ENCODE measurements around the gene CTNNA3. TPM values are rescaled to one million over a fixed set of nuclear protein-coding genes. Genes with fewer than 3 reads are reported as not detected.

Gene CTNNA3
- total RNA-seq, 1 donor from 2014 or later = under 0.01 TPM

DNA sequence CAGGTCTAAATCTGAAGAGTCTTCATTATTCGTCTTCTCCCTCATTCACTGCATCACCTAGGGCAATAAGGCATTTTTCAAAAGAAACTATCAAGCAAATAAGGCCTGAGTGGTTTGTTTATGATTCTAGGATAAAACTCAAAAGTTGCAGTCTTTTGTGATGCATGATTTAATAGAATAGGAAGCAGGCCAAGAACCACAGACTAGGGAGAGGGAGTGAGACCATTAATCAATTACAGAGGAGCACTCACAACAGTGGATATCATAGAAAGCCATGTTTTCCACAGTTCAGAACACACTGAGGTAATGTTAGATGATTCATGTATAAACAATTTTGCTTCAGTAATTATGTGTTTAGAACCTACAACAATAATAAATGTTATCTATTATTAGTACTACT, 858.0 kb downstream of the CTNNA3 start:
- no peak overlapping the region for H3K4me3 ChIP-seq
- no peaks in the 10 kb centered on the region for H3K36me3 ChIP-seq
- no peak for DNase-seq (ENCODE audit: low spot score in 2 of 2)
- H3K4me1 ChIP-seq = no peaks in the 10 kb centered on the region
- no peaks in the 10 kb centered on the region for H3K27me3 ChIP-seq
- H3K27ac ChIP-seq = no peak overlapping the region
- intact Hi-C loops (cut with DNase I) = no loop called here
- no peaks in the 10 kb centered on the region for H3K9me3 ChIP-seq
- TF ChIP-seq, protein P1, sequence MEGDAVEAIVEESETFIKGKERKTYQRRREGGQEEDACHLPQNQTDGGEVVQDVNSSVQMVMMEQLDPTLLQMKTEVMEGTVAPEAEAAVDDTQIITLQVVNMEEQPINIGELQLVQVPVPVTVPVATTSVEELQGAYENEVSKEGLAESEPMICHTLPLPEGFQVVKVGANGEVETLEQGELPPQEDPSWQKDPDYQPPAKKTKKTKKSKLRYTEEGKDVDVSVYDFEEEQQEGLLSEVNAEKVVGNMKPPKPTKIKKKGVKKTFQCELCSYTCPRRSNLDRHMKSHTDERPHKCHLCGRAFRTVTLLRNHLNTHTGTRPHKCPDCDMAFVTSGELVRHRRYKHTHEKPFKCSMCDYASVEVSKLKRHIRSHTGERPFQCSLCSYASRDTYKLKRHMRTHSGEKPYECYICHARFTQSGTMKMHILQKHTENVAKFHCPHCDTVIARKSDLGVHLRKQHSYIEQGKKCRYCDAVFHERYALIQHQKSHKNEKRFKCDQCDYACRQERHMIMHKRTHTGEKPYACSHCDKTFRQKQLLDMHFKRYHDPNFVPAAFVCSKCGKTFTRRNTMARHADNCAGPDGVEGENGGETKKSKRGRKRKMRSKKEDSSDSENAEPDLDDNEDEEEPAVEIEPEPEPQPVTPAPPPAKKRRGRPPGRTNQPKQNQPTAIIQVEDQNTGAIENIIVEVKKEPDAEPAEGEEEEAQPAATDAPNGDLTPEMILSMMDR (IDR thresholded peaks at IDR 0.05) = no peak

DNA sequence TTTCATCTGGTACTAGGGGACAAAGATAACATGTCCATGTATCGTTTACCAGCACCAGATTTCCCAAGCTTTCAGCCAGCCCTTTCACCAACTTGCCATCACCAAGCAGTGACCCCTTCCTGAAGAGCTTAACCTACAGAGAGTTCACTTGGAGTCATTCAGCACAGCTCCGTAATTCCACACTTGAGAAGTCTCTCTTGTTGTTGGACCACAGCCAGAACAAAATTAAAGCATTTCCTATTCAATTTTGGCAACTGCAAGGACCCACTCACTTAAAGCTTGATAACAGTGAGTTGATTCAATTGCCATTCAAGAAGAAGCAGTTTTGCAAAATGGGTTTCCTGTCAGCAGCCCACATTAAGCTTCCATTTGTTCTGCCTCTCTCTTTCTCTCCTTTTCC, 858.7 kb downstream of the CTNNA3 start:
- H3K4me3 ChIP-seq = no peak overlapping the region
- no peaks in the 10 kb centered on the region for H3K36me3 ChIP-seq
- no peak for DNase-seq (ENCODE audit: low spot score in 2 of 2)
- H3K9me3 ChIP-seq = no peaks in the 10 kb centered on the region
- no peaks in the 10 kb centered on the region for H3K27me3 ChIP-seq
- no peaks in the 10 kb centered on the region for H3K4me1 ChIP-seq
- no peak overlapping the region for H3K27ac ChIP-seq
- intact Hi-C loops (cut with DNase I) = no loop called here
- TF ChIP-seq, protein P1 (IDR thresholded peaks at IDR 0.05) = no peak

DNA sequence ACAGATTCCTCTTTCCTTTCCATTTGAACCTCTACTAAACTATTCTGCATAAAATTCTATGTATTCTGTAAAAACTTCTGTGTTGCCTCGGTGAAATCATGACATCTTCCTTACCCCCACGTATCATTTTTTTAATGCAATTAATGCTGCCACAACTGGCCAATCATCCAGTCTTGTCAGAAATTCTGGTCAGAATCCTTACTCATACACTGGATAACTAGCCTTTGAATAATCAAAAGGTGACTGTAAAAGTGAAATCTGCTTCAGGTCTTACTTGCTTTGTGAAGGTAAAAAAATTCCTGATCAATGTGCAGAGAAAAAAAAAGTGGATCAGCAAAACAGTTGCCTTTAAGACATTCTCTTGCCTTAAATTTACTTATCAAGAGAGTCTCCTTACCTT, 859.2 kb downstream of the CTNNA3 start:
- no peak overlapping the region for H3K4me3 ChIP-seq
- no peaks in the 10 kb centered on the region for H3K27me3 ChIP-seq
- H3K4me1 ChIP-seq = no peaks in the 10 kb centered on the region
- TF ChIP-seq, protein P1 (IDR thresholded peaks at IDR 0.05) = no peak
- intact Hi-C loops (cut with DNase I) = no loop called here
- H3K27ac ChIP-seq = no peak overlapping the region
- H3K36me3 ChIP-seq = no peaks in the 10 kb centered on the region
- no peak for DNase-seq (ENCODE audit: low spot score in 2 of 2)
- no peaks in the 10 kb centered on the region for H3K9me3 ChIP-seq

DNA sequence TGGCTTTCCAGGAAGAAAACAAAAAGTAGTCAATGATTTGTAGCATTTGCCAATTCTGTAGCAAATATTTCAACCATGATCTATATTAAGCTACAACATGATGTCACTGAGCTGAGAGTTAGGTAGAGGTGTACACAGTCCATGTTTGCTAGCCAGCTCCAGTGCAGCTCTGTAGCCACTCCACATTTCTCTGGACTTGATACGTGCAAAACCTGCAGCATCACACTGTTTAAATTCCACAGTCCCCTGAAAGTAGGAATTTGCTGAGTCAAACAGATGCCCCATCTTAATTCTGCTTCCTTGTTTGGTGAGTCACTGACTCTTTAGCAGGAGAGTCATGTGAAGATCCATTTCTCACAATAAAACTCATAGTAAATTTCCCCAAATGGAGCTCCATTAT, 859.9 kb downstream of the CTNNA3 start:
- H3K4me3 ChIP-seq = no peak overlapping the region
- H3K4me1 ChIP-seq = no peaks in the 10 kb centered on the region
- no peaks in the 10 kb centered on the region for H3K9me3 ChIP-seq
- no peak for DNase-seq (ENCODE audit: low spot score in 2 of 2)
- intact Hi-C loops (cut with DNase I) = no loop called here
- H3K27me3 ChIP-seq = no peaks in the 10 kb centered on the region
- TF ChIP-seq, protein P1 (IDR thresholded peaks at IDR 0.05) = no peak
- no peak overlapping the region for H3K27ac ChIP-seq
- H3K36me3 ChIP-seq = no peaks in the 10 kb centered on the region

DNA sequence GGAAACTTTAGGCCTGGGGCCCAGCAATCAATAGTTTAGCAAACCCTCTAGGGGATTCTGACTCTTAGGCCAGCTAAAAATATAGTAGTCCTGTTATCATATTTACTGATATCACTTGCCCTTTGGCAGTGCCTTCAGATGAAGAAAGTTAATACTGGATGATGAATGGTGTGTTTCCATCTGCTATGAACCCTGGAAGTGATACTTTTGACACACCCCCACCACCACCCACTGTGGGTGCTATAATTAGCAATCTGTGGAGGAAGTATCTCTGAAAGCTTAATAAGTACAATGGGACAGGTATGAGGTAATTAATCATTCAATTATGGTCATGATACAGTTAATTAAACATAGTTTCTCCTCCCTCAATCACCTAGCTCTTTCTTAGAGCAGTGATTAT, 860.6 kb downstream of the CTNNA3 start:
- intact Hi-C loops (cut with DNase I) = no loop called here
- no peaks in the 10 kb centered on the region for H3K27me3 ChIP-seq
- TF ChIP-seq, protein P1 (IDR thresholded peaks at IDR 0.05) = no peak
- H3K27ac ChIP-seq = no peak overlapping the region
- no peak for DNase-seq (ENCODE audit: low spot score in 2 of 2)
- H3K4me1 ChIP-seq = no peaks in the 10 kb centered on the region
- H3K4me3 ChIP-seq = no peak overlapping the region
- H3K36me3 ChIP-seq = no peaks in the 10 kb centered on the region
- no peaks in the 10 kb centered on the region for H3K9me3 ChIP-seq

DNA sequence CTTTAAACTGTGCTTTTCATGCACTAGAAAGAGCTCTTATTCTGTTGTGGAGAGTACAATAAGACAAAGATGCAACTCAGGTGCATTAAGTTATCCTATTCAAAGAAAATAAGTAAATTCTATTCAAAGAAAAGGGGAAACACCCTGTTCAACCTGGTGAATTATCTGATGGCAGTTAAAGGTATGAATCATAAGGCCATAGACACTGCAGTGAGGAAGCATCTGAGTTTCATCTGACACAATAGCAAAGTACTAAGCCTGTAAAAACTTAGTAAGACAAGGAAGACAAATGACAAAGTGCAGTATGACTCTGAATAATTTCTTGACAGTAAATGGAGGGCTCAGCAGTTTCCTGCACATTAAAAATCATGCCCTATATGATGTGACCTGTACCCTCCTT, 861.2 kb downstream of the CTNNA3 start:
- no peaks in the 10 kb centered on the region for H3K36me3 ChIP-seq
- intact Hi-C loops (cut with DNase I) = no loop called here

More for the DNA sequence above, 861.2 kb downstream of the CTNNA3 start:
- Histone ChIP-seq H3K4me3 (no peak overlapping the region), H3K9me3 (no peaks in the 10 kb centered on the region), H3K27ac (no peak overlapping the region), H3K27me3 (no peaks in the 10 kb centered on the region), H3K4me1 (no peaks in the 10 kb centered on the region)
- DNase-seq (ENCODE audit: low spot score in 2 of 2) = no peak
- TF ChIP-seq, protein P1 (IDR thresholded peaks at IDR 0.05) = no peak

Measured in ascending aorta (tissue), 2 donors.